Measurements from ENCODE around the gene COLEC11.

Gene COLEC11

GRCh38 chr2:3639015-3639630, 44.2 kb downstream of the COLEC11 start:
- no peak for DNase-seq (ENCODE audit: low read depth)

- DNase-seq (ENCODE audit: low read depth) = no peak
Observed at GRCh38 chr2:3639653-3640052, 44.7 kb downstream of the COLEC11 start.

- DNase-seq (ENCODE audit: low read depth) = no peak
Observed at GRCh38 chr2:3641181-3641580, 46.3 kb downstream of the COLEC11 start.

- no peak for DNase-seq (ENCODE audit: low read depth)
Observed at GRCh38 chr2:3641841-3642421, 47.0 kb downstream of the COLEC11 start.

GRCh38 chr2:3642521-3643215, 47.8 kb downstream of the COLEC11 start:
- no peak for DNase-seq (ENCODE audit: low read depth)

- DNase-seq (ENCODE audit: low read depth) = no peak
Observed at GRCh38 chr2:3643371-3644245, 48.7 kb downstream of the COLEC11 start.

GRCh38 chr2:3644246-3644525, 49.3 kb downstream of the COLEC11 start:
- no peak for DNase-seq (ENCODE audit: low read depth)

- DNase-seq (ENCODE audit: low read depth) = no peak
Observed at GRCh38 chr2:3644891-3645605, 50.1 kb downstream of the COLEC11 start.

- no peak for DNase-seq (ENCODE audit: low read depth)
Observed at GRCh38 chr2:3645745-3646389, 51.0 kb downstream of the COLEC11 start.

GRCh38 chr2:3646446-3646845, 51.5 kb downstream of the COLEC11 start:
- no peak for DNase-seq (ENCODE audit: low read depth)

- DNase-seq (ENCODE audit: low read depth) = no peak
Observed at GRCh38 chr2:3647246-3647645, 52.3 kb downstream of the COLEC11 start.

- no peak for DNase-seq (ENCODE audit: low read depth)
Observed at GRCh38 chr2:3647831-3648651, 53.1 kb downstream of the COLEC11 start.

GRCh38 chr2:3648652-3649177, 53.8 kb downstream of the COLEC11 start:
- DNase-seq (ENCODE audit: low read depth) = no peak

- DNase-seq (ENCODE audit: low read depth) = no peak
Observed at GRCh38 chr2:3649581-3649980, 54.7 kb downstream of the COLEC11 start.

GRCh38 chr2:3650140-3650920, 55.4 kb downstream of the COLEC11 start:
- no peak for DNase-seq (ENCODE audit: low read depth)

- DNase-seq (ENCODE audit: low read depth) = no peak
Observed at GRCh38 chr2:3651691-3652648, 57.1 kb downstream of the COLEC11 start.

- no peak for DNase-seq (ENCODE audit: low read depth)
Observed at GRCh38 chr2:3652896-3653625, 58.1 kb downstream of the COLEC11 start.

- DNase-seq (ENCODE audit: low read depth) = no peak
Observed at GRCh38 chr2:3654011-3654410, 59.1 kb downstream of the COLEC11 start.
